NT2/D1 (cell line): ENCODE results near the gene ATL3.

ENCODE experiments used
- SUZ12 ChIP-seq: IDR thresholded peaks from 2 replicates; pipeline ENCODE4 v1.6.1; 2011; ENCODE audit not compliant: insufficient read length, insufficient read depth; ENCODE audit errors: extremely low read depth
- YY1 ChIP-seq: IDR thresholded peaks from 2 replicates; pipeline ENCODE4 v1.6.1; 2011; ENCODE audit not compliant: insufficient read length, insufficient read depth
- ZNF274 ChIP-seq: IDR thresholded peaks from 2 replicates; pipeline ENCODE4 v1.6.1; 2011; ENCODE audit warnings: mild to moderate bottlenecking, low read depth, low read length

GRCh38 chr11:63609971-63610580 lies 61.1 kb downstream of the ATL3 start:
- TF ChIP-seq ZNF274: no peak
- no peak for TF ChIP-seq YY1
- TF ChIP-seq SUZ12: no peak
